NCI-H748 treated with DMSO at 0.1 percent for 48 hours (cell line): ENCODE data around the gene KIF6.

Experiments used
- DNase-seq: peaks from one replicate; lab custom pipeline; 2025; lab: John Stamatoyannopoulos, UW

The KIF6 gene

DNA sequence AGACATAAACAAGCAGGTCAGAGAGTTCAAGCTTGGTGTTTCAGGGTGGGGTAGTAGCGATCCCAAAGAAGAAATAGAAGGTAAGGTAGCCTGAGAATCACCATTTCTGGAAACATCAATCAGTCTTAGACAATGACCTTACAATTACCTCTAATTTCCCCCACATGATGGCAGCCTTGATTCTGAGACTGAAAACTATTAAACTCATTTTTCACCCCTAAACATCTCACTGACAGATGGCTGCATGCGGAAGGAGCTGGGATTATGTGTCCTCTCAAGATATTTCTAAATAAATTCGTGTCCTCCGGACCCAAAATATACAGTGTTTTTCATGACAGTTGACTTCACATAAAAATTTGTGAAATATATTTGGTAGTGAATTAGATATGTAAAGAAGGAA, 61.0 kb downstream of the KIF6 start:
- DNase-seq, result no peak

DNA sequence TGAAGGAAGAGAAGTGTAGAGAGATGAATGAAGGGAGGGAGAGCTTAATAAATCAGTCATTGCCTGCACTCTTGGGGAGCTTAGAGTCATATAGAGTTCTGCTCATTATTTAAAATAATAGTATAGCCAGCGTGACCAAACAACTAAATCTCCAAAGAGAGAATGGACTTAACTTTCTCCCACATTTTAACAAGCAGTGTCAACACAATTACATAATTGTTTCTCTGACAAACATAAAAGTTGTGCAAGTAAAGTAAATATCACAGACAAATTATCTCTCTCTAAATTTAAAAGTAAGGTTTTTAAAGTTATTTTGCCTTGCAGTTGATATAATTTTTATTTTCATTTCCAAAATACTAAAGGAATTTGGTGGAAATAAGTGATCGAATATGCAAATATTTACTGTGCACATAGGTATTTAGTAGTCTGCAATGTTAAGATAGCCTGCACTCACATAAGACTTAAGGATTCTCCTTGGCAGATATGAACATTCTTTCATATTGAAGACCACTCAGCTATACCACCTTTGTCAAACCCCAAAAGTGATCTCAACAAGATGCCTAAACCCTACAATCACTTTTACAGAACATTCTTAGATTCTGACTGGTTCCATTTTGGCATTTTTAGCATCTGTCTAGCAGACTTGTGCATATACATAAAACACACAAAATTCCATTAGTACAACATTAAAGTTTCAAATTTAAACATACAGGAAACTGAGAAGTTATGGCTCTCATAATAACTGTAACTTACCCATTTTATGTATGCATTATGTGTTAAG, 67.7 kb downstream of the KIF6 start:
- DNase-seq, result no peak

DNA sequence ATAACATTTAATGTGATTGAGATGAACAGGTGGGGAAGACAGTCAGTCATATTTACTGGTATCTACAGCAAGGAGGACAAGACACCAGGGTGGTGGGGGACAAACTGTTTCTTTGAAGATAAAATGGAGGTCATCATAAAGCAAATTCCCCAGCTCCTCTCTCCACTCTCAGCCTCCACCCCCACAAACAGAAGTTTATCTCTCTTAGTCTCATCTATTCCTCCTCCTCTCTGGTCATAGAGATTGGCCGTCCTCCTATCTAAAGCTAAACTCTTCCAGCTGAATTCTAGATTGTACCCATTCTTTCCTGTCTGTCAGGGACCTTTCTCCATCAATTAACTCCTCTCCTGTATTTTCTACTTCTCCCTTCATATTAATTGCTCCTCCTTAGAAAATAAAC, 71.1 kb downstream of the KIF6 start:
- no peak for DNase-seq

DNA sequence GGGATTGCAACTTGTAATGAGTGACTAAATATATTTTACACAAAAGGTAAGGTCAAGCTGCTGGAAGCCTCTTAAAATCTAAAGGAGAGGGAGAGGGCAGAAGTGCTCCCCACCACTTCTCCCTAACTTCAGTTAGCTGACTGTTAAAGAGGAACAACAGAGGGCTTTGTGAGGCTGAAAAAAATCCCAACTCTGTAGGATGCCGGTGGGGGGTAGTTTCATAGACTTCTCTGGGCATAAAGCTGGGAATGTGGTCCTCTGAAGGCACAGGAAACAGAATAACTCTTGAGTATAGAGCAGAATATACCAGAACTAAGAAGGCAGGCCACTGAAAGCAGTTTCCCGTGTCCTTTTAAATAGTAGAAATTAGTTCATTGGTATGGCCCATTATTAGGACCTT, 71.6 kb downstream of the KIF6 start:
- no peak for DNase-seq

DNA sequence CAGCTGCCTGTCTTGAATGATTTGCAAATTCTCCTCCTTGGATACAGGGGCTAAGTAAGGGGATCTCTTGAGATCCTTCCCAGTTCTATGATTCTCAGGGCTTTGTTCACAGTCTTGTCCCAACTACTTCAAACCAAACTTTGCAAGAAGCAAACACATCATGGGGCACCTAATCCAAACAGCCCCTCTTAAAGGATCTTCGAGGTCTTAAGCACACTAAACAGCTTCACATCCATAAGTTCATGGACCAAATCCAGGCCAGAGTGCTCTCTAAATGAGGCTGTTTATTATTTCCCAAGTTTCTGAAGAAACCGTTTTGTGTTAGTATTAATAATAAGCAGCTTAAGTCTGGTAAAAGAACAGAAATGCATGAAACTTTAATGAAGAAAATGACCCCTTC, 75.2 kb downstream of the KIF6 start:
- no peak for DNase-seq

DNA sequence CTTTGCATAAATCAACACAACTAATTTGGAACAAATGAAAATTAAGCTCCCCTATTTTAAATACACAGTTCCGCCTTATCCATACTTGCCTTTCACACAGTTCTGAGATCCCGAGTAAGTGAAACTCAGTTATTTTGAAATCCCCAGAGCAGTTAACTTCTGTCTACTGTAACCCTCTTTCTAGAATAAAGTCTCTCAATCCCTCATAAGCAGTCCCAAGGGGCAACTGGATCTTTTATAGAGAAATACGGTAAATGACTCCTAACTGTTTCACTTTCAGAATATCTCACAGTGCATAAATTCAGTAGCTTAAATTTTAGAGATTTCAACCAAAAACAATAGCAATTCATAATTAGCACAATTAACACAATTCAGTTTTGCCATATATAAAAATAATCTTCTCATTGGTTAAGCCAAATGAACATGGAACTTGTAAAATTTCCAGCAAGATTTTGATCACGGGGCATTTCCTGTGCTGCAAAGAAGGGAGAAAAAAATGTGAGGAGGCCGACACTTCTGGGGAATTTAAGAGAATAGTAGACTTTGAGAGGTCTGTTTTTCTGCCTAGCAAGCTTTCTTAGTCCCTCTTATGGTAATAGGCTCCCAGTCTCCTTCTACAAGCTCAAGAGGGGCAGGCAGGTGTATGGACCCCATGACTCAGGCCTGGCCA, 78.3 kb downstream of the KIF6 start:
- no peak for DNase-seq

DNA sequence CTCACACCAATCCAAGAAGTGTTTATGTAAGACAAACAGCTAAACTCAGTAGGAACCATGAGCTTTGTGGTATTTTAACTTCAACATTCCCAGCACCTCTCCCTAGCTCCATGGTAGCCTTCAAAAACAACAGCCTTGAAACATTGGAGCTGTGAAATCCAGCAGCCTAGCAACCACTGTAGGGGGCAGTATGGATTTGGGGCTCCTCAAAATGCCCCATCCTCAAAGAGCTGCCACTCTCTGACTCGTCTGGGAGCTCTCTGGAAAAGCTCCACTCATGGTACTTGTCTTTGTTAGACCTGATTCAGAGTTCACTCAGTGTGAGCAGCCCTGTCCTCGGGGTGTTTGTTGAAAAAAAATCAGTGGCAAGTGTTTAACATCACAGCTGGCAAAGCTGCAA, 82.9 kb downstream of the KIF6 start:
- no peak for DNase-seq

DNA sequence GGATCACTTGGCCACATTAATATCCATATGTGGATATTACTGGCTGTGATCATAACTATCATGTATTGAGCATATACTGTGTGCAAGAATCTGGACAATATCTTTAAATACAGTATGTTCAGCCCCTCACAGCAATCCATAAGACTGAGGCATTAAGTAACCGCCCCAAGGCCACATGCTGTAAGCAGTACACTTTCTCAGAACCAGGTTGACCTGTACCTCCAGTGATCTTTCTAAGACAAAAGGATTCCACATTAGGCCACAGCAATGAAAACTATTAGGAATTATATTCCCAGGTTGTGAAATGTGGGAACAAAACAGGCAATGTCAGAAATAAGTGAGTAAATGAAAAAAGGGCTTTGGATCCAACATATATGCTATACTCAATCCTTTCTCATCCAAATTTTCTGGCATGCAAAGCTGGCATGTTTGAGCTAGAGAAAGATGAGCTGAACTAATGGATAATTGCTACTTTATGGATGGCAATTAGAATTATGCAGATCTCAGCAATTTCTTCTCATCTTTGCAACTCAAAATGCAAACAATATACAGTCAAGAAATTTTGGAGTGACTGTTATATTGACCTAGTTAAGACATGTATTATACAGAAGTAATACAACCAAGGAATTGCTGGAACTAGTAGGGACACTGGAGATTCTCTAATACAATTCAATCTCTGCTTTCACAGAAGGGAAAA, 86.9 kb downstream of the KIF6 start:
- no peak for DNase-seq

DNA sequence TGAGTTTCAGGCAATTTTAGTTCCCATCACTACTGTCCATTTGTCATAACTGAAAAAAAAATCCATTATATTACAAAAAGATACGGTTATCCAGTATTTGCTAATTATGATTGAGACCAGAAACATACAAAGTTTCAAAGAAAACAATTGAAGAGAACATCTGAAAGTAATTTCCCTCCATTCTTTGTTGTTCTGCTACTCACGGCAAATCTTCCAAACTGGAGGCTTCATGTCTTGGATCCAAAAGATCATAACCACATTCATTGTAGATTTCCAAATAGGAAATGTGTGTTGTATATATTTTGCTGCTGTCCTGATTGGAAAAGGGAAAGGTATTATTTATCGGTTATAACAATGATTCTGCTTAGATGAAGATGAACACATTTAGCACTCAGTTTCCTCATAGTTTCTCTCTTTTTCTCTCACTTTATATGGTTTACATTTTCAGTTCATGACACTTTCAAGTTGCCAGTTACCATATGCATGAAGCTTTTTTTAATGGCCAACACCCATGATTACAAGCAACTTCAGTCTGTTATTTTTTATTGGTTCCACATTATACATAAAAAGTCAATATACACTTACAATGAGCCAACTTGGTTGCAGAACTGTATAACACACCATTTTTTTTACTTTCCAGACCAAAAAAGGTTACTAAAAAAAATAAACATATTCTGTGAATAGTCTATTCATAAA, 90.4 kb downstream of the KIF6 start:
- no peak for DNase-seq

DNA sequence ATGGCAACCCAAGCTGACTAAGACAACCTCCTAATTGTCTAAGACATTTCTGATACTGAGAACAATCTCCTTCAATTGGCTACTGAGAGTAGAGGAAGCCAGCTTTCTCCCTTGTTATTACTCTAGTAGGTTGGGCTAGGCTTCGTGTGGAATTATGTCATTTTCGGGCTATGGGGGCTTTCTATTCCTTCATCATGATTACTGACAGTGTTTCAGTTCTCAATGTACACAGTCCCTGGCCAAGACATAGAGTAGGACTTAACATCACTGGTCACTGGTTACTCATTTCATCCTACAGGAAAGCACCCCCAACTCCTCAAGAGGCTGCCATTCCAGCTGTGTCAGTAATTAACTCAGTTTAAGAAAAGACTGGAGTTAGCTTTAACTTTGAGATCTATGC, 100.0 kb downstream of the KIF6 start:
- DNase-seq, result no peak

DNA sequence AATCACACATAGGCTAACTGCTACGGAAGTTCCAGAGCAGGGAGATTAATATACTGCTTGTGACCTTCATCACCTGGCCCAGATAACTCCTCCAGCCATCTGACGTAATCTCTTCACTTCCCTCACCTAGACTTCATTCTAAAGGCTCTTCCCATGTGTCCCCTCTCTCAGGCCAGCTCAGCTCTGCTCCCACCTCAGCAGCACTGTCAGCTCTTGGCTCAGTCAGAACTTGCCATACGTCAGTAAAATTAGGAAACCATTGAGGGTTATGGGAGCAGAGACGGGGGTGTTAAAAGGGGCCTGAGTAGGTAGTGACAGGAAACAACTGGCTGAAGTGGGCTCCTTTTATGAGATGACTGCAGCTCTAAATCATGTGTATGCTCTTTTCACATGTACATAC, 101.5 kb downstream of the KIF6 start:
- DNase-seq, result no peak

DNA sequence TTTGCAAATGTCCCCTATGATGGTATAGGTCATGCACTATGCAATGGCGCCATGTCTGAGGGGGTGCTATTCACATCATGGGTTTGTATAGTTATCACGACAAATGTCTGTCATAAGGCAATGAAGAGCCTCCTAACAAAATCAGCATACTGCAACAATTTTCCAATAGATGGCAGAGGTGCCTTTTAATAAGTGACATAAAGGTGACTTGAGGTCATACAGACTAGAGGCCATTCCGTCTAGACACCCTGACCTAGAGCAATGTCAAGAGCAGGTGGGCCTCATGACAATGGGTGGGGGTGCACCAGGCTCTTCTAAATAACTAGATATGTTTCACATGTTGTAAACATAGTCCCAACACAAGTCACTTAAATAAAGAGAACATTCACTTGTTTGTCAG, 107.7 kb downstream of the KIF6 start:
- no peak for DNase-seq

DNA sequence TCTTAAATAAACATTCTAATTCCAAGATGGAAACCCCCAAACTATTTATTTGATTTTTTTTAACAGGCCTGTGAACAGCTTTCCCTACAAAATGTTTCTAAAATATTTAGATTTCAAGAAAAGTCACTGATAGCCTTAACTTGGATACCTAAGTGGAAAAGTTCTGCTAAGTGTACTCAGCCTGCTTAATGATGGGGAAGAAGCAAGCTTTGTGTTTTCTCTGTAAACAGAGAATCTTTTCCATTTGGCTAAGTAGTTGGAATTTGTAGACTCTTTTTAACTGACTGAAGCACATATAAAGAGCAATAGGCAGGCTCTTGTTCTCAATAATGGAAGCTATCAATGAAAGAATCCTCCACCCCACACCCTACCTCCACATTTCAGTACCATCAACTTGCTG, 108.2 kb downstream of the KIF6 start:
- no peak for DNase-seq

DNA sequence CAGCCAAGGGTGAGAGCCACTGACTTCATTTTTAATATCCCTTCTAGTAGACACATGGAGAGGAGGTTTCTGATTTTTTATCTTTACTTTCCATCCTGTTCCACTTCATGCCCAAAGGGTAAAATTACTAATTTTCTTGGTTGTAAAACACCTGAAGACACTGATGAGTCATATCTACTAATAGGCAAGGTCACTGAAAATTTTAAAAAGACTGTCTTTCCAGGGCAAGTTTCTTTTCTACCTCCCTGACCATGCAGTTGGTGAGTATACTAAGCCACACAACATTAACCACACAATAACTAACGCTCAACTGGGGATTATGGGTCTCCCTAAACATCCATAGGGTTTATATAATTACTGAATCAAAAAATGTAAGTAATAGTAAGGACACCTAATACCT, 109.6 kb downstream of the KIF6 start:
- DNase-seq, result no peak

DNA sequence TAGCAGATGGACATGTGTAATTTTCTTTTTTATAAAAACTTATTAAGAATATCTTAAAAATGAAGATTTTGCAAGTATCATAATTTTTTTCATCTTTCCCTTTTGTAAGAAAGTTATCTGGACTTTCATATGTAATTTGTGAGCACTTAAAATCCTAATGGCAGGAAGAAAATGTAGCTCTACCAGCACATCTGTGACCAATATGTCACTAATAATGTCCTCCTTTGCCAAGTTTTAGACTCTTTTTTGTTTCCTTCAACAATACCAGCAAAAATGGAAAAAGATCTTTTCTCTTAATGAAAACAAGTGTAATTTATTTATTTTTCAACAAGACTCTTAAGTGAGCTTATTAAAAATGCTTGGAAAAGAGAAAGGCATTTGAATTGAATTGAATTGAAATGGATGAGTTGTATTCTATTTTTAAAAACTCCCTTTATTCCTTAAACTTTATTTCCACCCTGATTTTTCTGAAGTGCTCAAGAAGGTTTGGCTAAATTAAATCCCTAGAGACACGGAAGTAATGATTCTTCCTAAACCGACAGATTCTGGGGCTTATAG, 110.7 kb downstream of the KIF6 start:
- DNase-seq, result no peak

DNA sequence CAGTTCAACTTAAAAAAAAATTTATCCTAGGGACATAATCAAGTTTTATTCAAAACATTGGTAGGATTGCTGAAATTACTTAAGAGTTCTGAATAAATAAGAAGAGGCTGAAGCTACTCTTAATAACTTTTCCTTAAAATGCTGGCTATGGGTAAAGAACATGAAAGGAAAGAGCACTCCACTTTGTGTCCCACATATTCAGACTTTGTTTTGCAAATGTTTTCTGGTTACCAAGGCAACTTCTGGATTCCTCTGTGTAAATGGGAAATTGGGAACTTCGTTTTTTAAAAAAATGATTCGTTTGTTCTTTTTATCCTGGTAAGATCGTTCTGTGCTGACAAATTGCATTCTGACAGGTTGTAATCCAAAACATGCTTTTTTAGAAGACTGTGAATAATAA, 115.0 kb downstream of the KIF6 start:
- no peak for DNase-seq

DNA sequence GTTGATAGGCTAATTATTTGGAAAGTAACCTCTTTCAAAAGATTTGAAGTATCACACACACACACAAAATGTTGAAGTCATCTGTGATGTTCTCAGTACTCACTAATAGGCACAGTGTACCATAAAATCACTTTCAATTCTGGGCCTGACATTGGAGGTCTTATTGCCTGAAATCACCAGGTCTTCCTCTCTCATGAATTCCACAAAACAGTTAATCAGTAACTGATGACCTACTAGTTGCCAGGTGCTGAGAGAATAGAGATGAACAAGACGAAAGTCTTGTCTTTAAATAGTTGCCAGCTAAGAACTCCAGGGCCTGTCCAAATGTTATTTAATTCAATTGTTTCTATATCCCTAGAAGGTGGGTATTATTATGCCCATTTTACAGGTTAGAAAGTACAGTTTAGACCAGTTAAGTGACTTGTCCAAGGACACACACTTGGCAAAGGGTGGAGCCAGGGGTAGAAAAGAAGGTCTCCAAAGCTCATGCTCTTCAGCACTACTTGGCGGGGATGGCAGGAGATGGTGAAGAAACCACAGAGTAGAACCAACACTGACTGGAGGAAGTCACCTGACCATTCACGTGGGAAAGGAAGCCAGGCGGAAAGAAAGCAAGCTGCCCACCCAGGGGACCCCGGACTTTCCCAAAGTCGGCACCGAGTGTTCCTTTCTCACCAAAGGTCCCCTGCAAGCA, 116.4 kb downstream of the KIF6 start:
- DNase-seq, result no peak

DNA sequence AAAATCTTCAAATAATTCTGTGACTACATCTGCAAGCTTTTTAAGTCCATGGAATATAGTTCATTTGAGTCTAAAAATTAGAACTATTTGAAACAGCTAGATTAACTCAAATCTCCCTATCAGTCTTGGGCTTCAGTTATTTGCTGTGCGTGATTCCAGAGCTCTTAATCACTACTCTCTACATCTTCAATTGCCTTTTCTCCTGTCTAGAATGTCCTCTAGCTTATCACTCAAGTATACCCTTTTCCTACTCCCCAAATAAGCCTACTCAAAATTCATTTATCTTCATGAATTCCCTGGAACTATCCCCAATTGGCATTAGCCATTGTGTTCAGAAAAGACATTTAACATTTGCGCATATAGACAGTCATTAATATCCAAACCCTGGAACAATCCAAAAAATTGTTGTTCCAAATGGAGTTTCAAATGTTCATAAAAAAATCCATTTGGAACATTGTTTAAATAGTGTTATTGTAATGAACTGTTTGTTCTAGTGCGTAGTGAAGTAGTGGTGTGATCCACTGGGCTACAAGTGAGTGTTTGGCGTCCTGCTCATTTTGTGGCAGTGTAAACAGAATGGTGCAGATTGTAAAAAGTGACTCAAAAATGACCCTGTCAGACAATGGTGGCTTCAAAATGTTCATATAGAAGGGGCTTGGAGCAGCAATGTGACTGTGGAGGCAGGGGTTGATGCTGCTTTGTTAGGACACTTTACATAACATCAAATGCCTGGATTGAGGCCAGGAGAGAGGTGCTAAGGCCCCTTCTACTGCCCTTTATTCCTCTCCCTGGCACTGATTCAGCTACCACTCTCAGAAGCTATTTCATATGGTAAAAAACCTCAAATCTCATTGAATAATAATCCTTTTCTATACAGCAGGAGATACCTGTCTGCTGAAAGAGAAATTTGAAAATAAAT, 122.3 kb downstream of the KIF6 start:
- DNase-seq, result peak; percentile 81

DNA sequence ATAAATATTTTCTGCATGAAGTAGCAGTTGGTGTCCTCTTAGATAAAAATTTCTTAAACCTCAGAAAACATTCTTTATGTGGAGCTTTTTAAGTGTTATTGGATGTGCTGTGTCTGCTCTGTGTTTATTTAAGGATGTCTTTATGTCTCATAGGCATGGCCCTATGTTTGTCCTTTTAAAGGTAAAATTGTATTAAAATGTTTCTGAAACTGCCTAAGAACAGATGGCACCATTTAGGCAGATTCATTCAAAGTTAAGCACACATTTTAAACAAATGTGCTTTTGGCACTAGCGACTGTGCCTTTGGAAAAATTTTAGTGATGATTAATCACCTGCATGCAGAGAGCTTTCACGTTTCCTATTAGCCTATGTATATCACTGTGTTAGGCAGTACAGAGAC, 125.2 kb downstream of the KIF6 start:
- DNase-seq, result no peak

DNA sequence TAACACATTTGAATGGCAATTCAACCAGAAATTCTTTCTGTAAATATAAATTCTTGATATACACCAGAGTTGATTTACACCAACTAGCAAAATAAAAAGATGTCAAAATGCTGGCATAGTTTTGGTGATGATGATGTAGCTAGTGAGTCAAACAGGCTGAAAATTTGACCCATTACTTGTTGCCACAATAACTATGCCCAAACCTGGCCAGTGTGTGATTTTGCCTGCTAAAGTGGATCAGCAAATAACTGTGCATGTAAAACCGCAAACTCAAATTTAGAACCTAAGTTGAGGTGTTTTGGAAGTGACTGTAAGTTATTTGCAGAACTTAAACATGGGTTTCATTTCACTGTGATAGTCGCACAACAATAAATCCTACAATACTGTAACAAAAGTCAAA, 125.9 kb downstream of the KIF6 start:
- DNase-seq, result no peak

DNA sequence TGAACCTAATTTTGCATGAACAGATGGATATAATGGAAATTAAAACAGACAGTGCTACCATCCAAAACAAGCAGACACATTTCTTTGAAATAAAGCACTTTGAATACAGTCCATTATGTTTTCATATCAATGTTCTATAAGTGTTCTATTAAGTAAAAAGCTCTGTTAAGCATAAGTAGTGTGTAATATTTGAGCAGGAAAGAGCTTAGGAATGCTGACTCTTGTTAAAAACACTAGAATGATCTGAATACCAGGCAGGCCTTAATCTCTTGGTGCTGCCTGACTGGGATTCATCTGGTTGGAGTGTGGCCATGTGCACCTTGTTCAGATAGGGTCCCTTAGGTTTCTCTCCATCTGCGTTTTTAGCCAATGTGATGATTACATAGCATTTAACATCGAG, 130.9 kb downstream of the KIF6 start:
- DNase-seq, result no peak
